Measurements from ENCODE around the gene NUDT3.

Gene NUDT3

DNA sequence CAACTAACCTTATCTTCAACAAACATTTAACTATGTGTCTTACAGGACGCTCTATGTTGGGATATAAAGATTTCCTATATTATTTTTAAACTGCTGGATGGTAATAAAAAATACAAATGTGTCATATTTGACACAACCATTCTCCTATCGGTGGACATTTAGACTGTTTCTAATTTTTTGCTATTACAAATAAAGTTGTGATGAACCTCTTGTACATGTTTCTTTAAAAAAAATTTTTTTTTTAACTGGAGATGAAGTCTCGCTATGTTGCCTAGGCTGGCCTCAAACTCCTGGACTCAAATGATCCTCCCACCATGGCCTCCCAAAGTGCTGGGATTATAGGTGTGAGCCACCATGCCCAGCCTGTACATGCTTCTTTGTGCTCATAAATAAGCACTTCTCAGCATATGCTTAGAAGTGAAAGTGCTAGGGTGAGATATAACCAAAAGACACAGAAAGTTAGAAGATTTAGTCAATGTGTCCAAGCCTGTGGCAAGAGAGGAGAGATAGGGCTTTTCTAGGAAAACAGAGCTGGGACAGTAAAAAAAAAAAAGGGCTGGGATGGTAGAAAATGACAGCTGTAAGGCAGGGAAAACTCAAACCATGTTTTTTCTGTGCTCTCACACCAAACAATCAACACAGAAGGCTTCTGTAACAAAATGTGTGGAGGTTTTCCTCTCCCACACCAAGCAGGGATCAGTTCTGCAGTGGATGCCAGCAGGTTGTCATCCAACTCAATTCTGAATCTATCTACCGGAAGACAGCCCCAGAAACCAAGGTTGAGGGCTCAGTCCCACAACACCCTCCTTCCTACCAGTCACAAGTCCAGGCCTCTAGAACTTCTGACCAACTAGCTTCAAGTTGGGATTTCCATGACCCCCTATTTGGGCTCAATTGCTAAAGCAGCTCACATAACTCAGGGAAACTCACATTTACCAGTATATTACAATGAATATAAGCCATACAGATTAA is 73.7 kb downstream of the NUDT3 start:
- DNase-seq = no peak

- no peak for DNase-seq
Observed at GRCh38 chr6:34317882-34318498, 74.5 kb downstream of the NUDT3 start.

DNA sequence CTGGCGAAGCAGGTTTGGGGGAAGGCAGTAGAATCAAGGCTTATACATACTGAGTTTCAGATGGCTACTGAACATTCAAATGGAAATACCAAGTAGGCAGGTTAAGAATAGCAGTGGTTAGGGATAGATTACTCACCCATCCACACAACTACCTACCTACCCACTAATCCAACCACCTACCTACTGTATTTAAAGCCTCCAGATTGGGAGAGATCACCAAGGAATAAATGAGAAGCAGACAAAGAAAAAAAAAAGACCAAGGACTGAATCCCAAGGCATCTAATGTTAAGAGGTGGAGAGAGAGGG is 75.3 kb downstream of the NUDT3 start:
- no peak for DNase-seq

- no peak for DNase-seq
Observed at GRCh38 chr6:34316431-34317171, 75.9 kb downstream of the NUDT3 start.

- DNase-seq = no peak
Observed at GRCh38 chr6:34315780-34316179, 76.7 kb downstream of the NUDT3 start.

GRCh38 chr6:34315256-34315655 is 77.2 kb downstream of the NUDT3 start:
- no peak for DNase-seq

DNA sequence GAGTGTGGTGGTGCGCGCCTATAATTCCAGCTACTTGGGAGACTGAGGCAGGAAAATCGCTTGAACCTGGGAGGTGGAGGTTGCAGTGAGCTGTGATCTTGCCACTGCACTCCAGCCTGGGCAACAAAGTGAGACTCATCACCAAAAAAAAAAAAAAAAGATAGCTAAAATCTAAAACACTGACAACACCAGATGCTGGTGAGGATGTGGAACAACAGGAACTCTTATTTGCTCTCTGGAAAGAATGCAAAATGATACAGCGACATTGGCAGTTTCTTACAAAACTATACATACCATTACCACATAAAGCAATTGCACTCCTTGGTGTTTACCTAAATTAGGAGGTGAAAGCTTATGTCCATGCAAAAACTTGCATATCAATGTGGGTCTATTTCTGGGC is 80.2 kb downstream of the NUDT3 start:
- DNase-seq = no peak

GRCh38 chr6:34310817-34311216 is 81.7 kb downstream of the NUDT3 start:
- no peak for DNase-seq

DNA sequence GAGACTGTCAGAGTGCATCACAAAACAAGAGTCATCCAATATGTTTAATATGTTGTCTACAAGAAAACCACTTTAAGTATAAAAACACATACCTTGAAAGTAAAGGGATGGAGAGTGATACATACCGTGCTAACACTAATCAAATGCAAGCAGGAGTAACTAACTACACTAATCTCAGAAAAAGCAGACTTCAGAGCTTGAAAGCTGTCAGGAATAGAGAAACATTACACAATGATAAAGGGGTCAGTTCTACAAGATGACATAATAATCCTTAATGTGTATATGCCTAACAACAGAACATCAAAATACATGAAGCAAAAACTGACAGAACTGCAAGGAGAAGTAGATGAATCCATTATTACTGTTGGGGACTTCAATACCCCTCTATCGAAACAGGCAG is 84.0 kb downstream of the NUDT3 start:
- DNase-seq = no peak

GRCh38 chr6:34305982-34306708 is 86.3 kb downstream of the NUDT3 start:
- no peak for DNase-seq

DNA sequence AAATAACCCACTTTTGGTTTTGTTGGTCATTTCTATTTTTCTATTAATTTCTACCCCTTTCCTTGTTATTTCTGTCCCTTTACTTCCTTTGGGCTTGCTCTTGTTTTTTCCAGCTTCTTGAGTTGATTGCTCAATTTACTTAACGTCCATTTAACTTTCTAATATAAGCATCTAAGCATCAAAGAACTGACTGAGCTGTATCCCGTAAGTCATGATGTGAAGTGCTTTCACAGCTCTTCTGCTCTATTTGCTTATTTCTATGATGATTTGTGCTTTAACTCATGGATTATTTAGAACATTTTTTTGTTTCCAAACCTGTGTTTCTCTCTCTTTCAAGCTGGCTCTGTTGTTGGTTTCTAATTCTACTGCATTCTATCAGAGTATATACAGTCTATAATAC is 87.0 kb downstream of the NUDT3 start:
- DNase-seq = no peak

- no peak for DNase-seq
Observed at GRCh38 chr6:34304164-34304563, 88.3 kb downstream of the NUDT3 start.

DNA sequence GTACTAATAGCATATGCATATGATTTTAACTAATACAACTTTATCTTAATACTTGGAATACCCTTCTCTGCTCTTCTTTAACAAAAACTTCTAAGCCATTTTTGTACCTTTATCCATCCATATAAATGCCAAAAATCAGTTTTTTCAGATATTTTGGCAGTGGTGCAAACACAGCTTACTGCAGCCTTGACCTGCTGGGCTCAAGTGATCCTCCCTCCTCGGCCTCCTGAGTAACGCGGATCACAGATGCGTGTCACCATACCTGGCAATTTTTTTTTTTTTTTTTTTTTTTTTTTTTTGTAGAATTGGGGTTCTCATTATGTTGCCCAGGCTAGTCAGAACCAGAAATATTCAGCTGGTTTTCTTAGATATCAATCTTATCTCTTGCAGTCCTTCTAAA is 89.5 kb downstream of the NUDT3 start:
- DNase-seq = no peak

- no peak for DNase-seq
Observed at GRCh38 chr6:34301408-34301807, 91.1 kb downstream of the NUDT3 start.

DNA sequence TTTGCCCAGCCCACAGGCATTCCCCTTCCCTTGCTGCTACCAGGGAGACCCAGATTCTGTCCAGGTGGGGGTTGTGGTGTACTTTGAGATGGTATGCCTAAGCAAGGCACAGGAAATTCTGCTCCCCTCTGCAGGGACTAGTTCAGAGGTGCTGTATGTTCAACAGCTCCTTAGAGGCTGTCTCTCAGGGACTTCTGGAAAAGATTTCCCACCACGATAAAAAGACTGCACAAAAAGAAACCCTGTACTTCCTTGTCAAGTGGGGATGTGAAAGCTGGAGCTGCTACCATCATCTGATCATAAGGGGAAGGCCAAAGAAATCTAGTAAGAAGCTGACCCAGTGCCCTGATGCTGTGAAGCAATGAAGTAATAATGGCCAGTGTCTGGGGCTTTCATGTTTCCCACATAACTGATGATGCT is 92.1 kb downstream of the NUDT3 start:
- DNase-seq = no peak

DNA sequence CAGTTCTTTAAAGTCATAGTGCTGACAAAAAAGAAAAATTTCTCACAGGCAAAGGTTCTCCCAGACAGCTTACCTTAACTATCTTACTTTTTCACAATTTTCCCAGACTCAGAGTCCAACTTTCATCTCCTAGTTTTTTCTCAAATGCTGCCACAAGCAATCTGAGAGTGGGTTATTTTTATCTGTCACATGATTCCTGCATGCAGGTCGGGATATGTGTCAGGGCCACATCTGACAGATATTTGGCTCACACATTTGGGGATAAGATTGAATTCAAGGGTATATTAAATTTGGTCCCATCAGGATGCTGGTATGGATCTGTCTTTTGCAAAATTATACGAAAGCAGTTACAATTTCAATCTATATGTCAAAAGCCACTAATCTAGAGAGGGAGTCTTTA is 93.5 kb downstream of the NUDT3 start:
- DNase-seq = no peak

DNA sequence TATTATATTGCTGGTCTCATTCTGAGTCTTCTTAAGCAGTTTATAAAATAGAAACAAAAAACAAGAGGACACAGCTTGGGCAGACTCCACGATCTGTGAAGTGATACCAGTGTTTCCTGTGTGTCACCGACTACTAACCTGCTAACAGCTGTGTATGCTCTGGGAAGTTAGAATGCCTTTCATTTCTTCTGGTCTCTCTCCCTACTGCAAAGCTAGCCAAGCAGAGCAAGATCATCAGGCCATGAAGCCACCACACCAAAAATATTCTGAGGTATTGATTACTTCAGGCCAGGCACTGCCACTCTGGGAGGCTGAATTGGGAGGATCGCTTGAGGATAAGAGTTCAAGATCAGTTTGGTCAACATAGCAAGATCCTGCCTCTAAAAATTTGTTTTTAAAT is 96.7 kb downstream of the NUDT3 start:
- no peak for DNase-seq

GRCh38 chr6:34292954-34293353 is 99.5 kb downstream of the NUDT3 start:
- no peak for DNase-seq

DNA sequence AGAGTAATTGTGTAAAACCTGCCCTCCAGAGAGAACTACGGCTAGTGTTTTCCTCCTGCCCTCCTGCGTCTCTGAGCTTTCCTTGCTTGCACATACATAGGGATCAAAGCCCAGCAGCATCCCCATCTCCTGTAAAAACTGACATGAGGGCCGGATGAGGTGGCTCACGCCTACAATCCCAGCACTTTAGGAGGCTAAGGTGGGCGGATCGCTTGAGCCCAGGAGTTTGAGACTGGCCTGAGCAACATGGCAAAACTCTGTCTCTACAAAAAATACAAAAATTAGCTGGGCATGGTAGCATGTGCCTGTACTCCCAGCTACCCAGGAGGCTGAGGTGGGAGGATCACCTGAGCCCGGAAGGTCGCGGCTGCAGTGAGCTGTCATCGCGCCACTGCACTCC is 103.3 kb downstream of the NUDT3 start:
- DNase-seq = no peak

DNA sequence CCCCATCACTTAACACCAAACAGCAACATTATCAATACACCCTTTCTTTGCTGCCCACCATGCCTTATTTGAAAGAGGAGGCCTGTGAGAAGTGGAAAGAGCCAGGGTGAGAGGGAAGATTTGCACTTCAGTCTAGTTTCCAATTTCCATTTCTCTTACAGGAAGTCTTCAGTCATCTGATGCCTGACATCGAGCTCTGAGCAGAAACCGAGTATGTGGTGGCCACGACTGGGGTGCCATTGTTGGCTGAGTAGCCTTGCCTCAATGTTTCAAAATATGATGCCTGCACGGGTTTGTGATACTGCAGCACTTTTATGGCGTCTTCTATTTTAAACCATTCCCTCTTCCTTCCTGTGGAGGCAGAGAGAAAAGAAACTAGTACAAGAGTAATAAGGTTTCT is 103.9 kb downstream of the NUDT3 start:
- no peak for DNase-seq

DNA sequence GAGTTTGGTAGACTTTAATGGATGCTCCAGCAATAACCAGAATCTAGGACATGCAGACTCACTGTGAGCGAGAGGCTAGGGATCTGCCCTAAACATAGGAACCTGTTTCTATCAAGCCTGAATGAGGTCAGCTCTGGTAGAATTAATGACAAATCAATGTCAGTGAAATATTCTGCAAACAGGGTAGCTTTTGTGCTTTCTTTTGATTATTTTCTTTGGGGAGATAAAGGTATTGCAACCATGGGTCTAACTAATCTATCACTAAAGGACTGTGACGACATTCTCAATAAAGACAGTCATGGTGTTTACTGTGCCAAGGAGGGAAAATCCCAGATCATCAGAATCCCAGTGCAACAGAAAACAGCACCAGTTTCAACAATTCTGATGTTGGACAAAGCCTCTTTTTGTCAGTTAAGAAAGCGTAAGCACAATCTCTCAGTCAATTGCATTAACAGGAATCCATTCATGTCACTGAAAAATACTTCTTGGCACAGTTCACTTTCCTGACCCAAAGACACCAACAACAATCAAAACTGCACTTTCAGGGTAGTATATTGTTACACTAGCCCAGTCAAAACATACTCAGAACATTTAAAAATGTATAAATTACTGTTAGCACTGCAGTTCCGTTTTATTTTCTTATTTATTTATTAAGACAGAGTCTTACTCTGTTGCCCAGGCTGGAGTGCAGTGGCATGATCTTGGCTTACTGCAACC is 106.9 kb downstream of the NUDT3 start:
- DNase-seq = no peak

All from NCI-H526 (cell line).